GM12874 (cell line): ENCODE results near the gene DISC1.

Experiments used
- TF ChIP-seq, protein P1 (sequence below): IDR thresholded peaks from 2 replicates; pipeline ENCODE4 v1.5.1; 2011; ENCODE audit warnings: low read depth, mild to moderate bottlenecking, control low read depth, low read length, moderate library complexity; ENCODE audit not compliant: insufficient read depth

DISC1 gene

DNA sequence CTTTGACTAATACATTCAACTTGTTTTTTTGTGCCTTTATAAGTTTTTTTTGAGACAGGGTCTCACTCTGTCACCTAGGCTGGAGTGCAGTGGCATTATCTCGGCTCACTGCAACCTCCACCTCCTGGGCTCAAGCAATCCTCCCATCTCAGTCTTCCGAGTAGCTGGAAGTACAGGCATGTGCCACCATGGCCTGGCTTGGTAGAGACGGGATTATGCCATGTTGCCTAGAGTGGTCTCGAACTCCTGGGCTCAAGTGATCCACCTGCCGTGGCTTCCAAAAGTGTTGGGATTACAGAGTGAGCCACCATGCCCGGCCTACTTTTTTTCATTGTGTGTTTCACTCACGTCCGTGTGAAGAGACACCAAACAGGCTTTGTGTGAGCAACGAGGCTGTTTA is 202.7 kb downstream of the DISC1 start:
- TF ChIP-seq, protein P1, sequence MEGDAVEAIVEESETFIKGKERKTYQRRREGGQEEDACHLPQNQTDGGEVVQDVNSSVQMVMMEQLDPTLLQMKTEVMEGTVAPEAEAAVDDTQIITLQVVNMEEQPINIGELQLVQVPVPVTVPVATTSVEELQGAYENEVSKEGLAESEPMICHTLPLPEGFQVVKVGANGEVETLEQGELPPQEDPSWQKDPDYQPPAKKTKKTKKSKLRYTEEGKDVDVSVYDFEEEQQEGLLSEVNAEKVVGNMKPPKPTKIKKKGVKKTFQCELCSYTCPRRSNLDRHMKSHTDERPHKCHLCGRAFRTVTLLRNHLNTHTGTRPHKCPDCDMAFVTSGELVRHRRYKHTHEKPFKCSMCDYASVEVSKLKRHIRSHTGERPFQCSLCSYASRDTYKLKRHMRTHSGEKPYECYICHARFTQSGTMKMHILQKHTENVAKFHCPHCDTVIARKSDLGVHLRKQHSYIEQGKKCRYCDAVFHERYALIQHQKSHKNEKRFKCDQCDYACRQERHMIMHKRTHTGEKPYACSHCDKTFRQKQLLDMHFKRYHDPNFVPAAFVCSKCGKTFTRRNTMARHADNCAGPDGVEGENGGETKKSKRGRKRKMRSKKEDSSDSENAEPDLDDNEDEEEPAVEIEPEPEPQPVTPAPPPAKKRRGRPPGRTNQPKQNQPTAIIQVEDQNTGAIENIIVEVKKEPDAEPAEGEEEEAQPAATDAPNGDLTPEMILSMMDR = no peak

DNA sequence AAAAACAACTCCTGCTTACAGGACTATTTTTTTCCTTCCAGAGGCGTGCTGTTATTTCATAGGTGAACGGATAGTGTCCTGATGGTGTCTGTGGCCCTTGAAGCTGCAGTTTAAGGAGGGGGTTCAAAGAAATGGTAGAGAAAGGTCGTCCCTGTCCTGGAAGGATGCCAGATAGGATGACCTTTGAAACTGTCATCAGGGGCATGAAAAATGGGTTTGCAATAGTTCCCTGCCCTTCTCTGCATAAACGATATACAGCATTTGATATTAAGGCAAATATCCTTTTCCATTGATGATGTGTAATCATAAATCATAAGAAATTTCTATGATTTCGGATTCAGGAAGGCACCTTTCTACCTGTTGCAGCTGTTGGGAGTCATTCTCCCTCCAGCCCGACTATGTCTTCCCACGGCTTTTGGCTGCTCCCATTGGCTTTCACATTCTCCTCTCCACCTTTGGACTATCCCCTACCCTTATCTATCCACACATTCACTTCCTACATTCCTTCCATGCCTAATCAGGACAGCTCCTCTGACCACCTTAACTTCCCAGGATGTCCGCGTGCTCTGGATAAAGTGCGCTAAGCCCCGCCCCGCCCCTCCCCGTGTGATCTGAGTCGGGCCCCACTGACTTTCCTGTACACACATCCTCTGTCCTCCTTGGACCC is 209.8 kb downstream of the DISC1 start:
- TF ChIP-seq, protein P1 = no peak

DNA sequence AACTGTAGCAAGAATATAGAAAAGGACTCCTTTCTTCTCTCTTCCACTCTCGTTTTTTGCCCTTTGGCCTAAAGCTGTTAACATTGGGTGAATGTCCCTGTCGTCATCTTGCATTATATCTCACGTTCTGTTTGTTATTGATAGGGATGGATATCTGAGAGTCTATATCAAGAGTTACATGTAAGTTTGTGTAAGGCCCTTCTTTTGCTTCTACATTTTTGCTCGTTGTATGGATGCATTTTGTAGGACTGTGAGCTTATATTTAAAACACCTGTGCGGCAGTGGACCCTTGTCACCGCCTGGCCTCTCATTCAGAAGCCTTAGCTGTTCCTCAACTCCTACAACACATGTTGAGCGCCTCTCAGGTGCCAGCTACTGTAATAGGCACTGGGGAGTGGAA is 211.9 kb downstream of the DISC1 start:
- TF ChIP-seq, protein P1 = no peak

DNA sequence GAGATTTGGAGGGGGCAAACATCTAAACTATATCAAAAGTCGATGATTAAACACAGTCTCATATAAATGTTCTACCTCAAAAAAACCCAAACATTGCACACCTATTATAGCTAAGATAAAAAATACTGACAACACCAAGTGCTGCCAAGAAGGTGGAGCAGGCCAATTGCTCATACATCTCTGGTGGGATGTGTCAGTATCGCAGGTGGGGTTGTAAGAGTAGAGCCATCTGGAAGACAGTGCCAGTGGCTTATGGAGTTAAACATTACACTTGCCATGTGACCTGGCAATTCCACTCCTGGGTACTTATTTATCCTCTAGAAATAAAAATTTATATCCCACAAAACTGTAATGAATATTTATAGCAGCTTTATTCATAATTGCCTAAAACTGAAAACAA is 213.4 kb downstream of the DISC1 start:
- TF ChIP-seq, protein P1 = no peak

DNA sequence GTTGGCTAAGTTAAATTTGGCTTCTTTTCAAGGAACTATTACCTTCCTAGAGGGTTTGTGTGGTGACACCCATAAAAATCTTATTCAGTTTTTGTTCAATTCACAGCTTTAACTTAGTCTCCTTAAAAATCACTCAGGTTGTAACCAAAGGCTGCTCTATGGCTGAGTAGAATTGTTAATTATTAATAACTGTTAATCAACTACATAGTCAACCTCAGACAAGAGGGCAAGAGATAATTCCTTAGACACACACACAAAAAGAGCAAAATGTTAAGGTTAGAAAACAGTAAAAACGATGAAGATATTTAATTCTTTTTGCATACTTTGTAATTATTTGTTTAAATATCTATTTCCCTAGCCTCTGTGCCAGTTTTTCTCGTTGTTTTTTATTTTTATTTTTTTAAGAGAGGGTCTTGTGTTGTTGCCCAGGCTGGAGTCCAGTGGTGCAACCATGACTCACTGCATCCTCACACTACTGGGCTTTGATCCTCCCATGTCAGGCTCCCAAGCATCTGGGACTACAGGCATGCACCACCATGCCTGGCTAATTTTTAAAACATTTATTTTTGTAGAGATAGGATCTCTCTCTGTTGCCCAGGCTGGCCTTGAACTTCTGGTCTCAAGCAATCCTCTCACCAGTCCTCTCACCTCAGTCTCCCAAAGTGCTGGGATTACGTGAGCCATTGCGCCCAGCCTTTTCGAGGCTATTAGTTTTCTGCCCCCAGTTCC is 215.2 kb downstream of the DISC1 start:
- TF ChIP-seq, protein P1 = no peak

DNA sequence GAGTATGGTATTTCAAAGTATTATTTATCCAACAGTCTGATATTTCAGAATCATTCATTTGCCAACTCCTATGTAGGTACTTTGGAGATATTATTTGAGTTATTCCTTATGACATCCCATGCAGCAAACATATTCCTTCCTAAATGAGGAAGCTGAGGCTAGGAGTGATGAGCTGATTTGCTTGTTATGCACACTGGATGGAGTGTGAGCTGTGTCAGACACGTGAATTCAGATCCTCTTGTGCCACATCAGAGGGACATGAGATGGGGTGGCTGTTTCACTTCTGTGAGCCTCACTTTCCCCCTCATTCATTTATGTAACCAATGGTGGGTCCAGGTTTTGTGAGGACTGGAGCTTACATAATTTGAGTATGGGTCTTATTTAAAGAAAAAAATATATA is 215.9 kb downstream of the DISC1 start:
- TF ChIP-seq, protein P1 = no peak

DNA sequence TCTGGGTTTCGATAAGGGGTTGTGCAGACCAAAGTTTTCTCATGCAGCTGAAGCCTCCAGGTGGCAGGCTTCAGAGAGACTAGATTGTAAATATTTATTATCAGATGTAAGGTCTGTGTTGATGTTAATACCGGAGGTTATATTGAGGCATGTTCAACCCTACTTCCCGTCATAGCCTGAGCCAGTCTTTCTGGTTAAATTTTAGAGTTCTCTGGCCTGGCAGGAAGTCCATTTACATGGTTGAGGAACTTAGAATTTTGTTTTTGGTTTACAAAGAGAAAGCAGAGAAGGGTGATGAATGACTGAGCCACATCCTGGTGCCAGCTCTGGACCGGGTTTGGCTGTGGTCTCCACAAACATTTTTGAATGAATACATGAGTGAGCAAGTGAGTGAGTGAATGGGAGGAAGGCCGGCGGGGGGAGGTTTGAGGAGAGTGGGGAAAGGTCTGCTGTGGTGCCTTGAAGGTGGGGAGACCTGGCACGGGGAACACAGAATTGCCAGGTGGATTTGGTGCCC is 218.5 kb downstream of the DISC1 start:
- TF ChIP-seq, protein P1 = no peak
